Adrenal gland (tissue), 12 donors: ENCODE measurements around the gene EI24. TPM values are rescaled to one million over a fixed set of nuclear protein-coding genes. Genes with fewer than 3 reads are reported as not detected.

Experiments
- DNase-seq, 7 donors: peaks; one replicate each; pipeline ENCODE4 v3.0.0-alpha.2; 2019 to 2020
- H3K27ac ChIP-seq, 5 donors: fragments of 200-600 bp; sonication (generic) in 4 of 5; 1 replicate in 3 of 5; 2 replicates in 2 of 5; pipeline versions ENCODE4 v1.5.1 to v1.8.0; 2016 to 2020; ENCODE audit warnings: mild to moderate bottlenecking in 1 of 5
- H3K27me3 ChIP-seq: fragments of 200-600 bp; 2 replicates; pipeline ENCODE4 v1.8.0; 2021
- H3K36me3 ChIP-seq, 2 donors: fragments of 200-600 bp; replicated peaks in 1 of 2; 1 replicate in 1 of 2; 2 replicates in 1 of 2; pipeline versions ENCODE4 v1.5.1 to v1.8.0; 2018 to 2022
- H3K4me1 ChIP-seq, 2 donors: fragments of 200-600 bp; replicated peaks in 1 of 2; 1 replicate in 1 of 2; 2 replicates in 1 of 2; pipeline versions ENCODE4 v1.5.1 to v1.8.0; 2018 to 2021
- H3K4me3 ChIP-seq, 4 donors: fragments of 200-600 bp; sonication (generic) in 3 of 4; one replicate each; pipeline ENCODE4 v1.5.1; 2016 to 2018
- H3K9me3 ChIP-seq, 3 donors: fragments of 200-600 bp; sonication (generic) in 1 of 3; replicated peaks in 1 of 3; 1 replicate in 2 of 3; 2 replicates in 1 of 3; pipeline versions ENCODE4 v1.5.1 to v1.8.0; 2016 to 2021
- CTCF ChIP-seq, 6 experiments: fragments of 450-650 bp in 4 of 6; fragments of 200-600 bp in 2 of 6; sonication (generic) in 1 of 6; IDR thresholded peaks; 1 replicate in 5 of 6; 2 replicates in 1 of 6; pipeline versions ENCODE4 v1.5.1 to v1.8.0; 2016 to 2021; ENCODE audit warnings: antibody characterized with exemption in 6 of 6, mild to moderate bottlenecking in 2 of 6, moderate library complexity in 1 of 6
- POLR2A ChIP-seq, 2 donors: fragments of 450-650 bp; IDR thresholded peaks; one replicate each; pipeline ENCODE4 v1.6.1; 2017; ENCODE audit warnings: antibody characterized with exemption in 2 of 2, mild to moderate bottlenecking in 2 of 2, moderate library complexity in 1 of 2
- whole genome bisulfite sequencing, 4 donors: extraction: QIAGEN DNeasy Blood & Tissue Kit in 2 of 4; methylation state at CpG; one replicate each; pipeline versions ENCODE4 v1.1.5 to v1.1.7; 2013 to 2017; 5-methylcytosine and 5-hydroxymethylcytosine counted together
- intact Hi-C, 2 donors: fragments of 100-400 bp; cut with DNase I; formaldehyde crosslinking; loops; one replicate each; pipeline versions ENCODE4 v1.14.1 to v1.15.0; 2022 to 2023
- polyA plus RNA-seq, 3 donors: library from polyadenylated mRNA; stranded (reverse); fragments of 200-250 nt in 2 of 3; fragments of 350-450 nt in 1 of 3; fragmentation: Illumina TruSeq in 1 of 3; extraction: RNeasy Lipid Tissue Mini Kit (QIAGEN cat#74804) in 1 of 3; gene quantifications; one replicate each; pipeline ENCODE4 v1.2.3, GENCODE V29; 2013 to 2014
- total RNA-seq, 9 donors: library from RNA; depleted of rRNA in 4 of 9; stranded (reverse); fragments of >200 nt in 4 of 9; fragments of 120-200 nt in 1 of 9; fragmentation: NEBNext Ultra II Directional in 1 of 9; extraction: Animal tissue kit (Norgen Biotek cat#: 25700) in 1 of 9; gene quantifications; one replicate each; pipeline versions ENCODE4 v1.1.0 to v1.2.4, GENCODE V29; 2013 to 2023
- donor health status: healthy with polysubstance abuse.
- donor health status: Bipolar disorder and iron deficiency.
- donor health status: DM: yes; HTN: yes; CAD: no.
- donor health status: DM: no; HTN: no; CAD: no.
- donor health status: DM: no; HTN: no; CAD: no.
- donor health status: DM: yes; HTN: yes; CAD: no.

EI24 gene
- total and polyA plus RNA-seq, 12 donors, result 19.0 to 65.6 (median 46.7) TPM

- Histone ChIP-seq H3K27ac (no peak overlapping the region), H3K4me1 (no peaks in the 10 kb centered on the region), H3K4me3 (no peak overlapping the region), H3K27me3 (no peaks in the 10 kb centered on the region), H3K36me3 (no peaks in the 10 kb centered on the region), H3K9me3 (no peaks in the 10 kb centered on the region)
- intact Hi-C loops, result no loop called here
- TF ChIP-seq CTCF (IDR thresholded peaks at IDR 0.05), result no peak
- no peak for TF ChIP-seq POLR2A (IDR thresholded peaks at IDR 0.05)
- DNase-seq, result no peak
- WGBS, 4 donors, result 68 to 82% (median 74%) methylated on average over 3 of the region's 3 CpGs
Observed at GRCh38 chr11:125559888-125560287, 9.4 kb upstream of the EI24 start.

GRCh38 chr11:125561924-125562323 is 7.4 kb upstream of the EI24 start:
- no peak for TF ChIP-seq CTCF (IDR thresholded peaks at IDR 0.05)
- TF ChIP-seq POLR2A (IDR thresholded peaks at IDR 0.05), result no peak
- no peaks in the 10 kb centered on the region for H3K4me1 ChIP-seq
- H3K27me3 ChIP-seq, result no peaks in the 10 kb centered on the region
- H3K36me3 ChIP-seq, result no peaks in the 10 kb centered on the region
- H3K9me3 ChIP-seq, result no peaks in the 10 kb centered on the region
- WGBS, 4 donors, result 80 to 94% (median 91%) methylated on average over 1 of the region's 1 CpG
- intact Hi-C loops, result no loop called here
- no peak overlapping the region for H3K4me3 ChIP-seq
- no peak for DNase-seq
- H3K27ac ChIP-seq, result no peak overlapping the region

- intact Hi-C loops, result no loop called here
- TF ChIP-seq CTCF (IDR thresholded peaks at IDR 0.05) (no peak), POLR2A (IDR thresholded peaks at IDR 0.05) (no peak)
- 63 to 74% (median 68%) methylated on average over 4 of the region's 4 CpGs for WGBS, 4 donors
Observed at GRCh38 chr11:125562430-125562829, 6.8 kb upstream of the EI24 start.

GRCh38 chr11:125564357-125564756 is 4.9 kb upstream of the EI24 start:
- intact Hi-C loops, result no loop called here
- Histone ChIP-seq H3K9me3 (no peaks in the 10 kb centered on the region), H3K4me3 (no peak overlapping the region), H3K27me3 (no peaks in the 10 kb centered on the region), H3K4me1 (peaks cover 0 to 3% of the 10 kb centered on the region in 2 donors), H3K36me3 (no peaks in the 10 kb centered on the region), H3K27ac (no peak overlapping the region)
- 71 to 83% (median 80%) methylated on average over 2 to 3 of the region's 3 CpGs for whole genome bisulfite sequencing, 4 donors
- no peak for DNase-seq
- TF ChIP-seq CTCF (IDR thresholded peaks at IDR 0.05), result no peak
- TF ChIP-seq POLR2A (IDR thresholded peaks at IDR 0.05), result no peak

More at GRCh38 chr11:125562430-125562829, 6.8 kb upstream of the EI24 start:
- Histone ChIP-seq H3K36me3 (no peaks in the 10 kb centered on the region), H3K4me3 (no peak overlapping the region), H3K9me3 (no peaks in the 10 kb centered on the region), H3K27me3 (no peaks in the 10 kb centered on the region), H3K4me1 (no peaks in the 10 kb centered on the region), H3K27ac (no peak overlapping the region)
- DNase-seq, result no peak
